GM23248 (cell line): ENCODE measurements around the gene MCOLN1.

Source experiments
- EZH2 ChIP-seq: fragments of 200-600 bp; sonication (generic); IDR thresholded peaks from 2 replicates; pipeline ENCODE4 v1.6.1; 2018; ENCODE audit warnings: antibody characterized with exemption, mild to moderate bottlenecking; ENCODE audit not compliant: insufficient read depth, poor library complexity, severe bottlenecking
- EZH2phosphoT487 ChIP-seq: fragments of 200-600 bp; sonication (generic); IDR thresholded peaks from 2 replicates; pipeline ENCODE4 v1.6.1; 2018; ENCODE audit warnings: antibody characterized with exemption, moderate library complexity, mild to moderate bottlenecking, low read depth; ENCODE audit not compliant: insufficient read depth

DNA sequence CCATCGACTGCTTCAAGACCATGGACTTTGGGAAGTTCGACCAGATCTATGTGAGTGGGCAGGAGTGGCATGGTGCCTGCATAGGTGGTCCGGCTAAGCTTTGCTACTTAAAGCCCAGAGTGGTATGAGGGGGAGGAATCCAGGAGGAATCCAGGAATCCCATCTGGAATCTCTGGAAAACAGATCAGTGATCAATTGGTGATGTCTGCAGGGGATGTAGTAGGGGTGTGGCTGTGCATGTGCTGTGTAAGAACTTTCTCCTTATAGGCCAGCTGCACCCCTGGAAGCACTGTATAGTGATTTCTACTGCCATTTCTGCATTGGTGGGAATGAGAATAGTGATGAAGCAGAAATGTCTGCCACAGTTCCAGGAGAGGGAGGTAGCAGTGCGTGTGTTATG is 36.7 kb downstream of the MCOLN1 start:
- TF ChIP-seq EZH2phosphoT487 (no peak), EZH2 (no peak)
